Effector memory CD8-positive, alpha-beta T cell (primary cell): ENCODE measurements around the gene KIF1B.
"Not testable (repeated sequence)": the region's sequence is repeated elsewhere in the genome, so short reads cannot be mapped to it uniquely, and the experiment has no call there.

Source experiments
- ATAC-seq: fragments of 150-1000 bp; cut with Tn5 transposase; replicated peaks from 2 replicates; pipeline ENCODE4 v1.10.0; 2021; ENCODE audit warnings: mild to moderate bottlenecking, moderate library complexity
- DNase-seq, 3 experiments: peaks; one replicate each; pipeline ENCODE4 v3.0.0; 2021
- H3K27ac Mint-ChIP-seq, 2 donors: one replicate each; pipeline ENCODE4 v1.8.0; 2022; ENCODE audit warnings: mild to moderate bottlenecking in 2 of 2, mixed read lengths in 2 of 2, moderate library complexity in 2 of 2
- H3K27me3 Mint-ChIP-seq, 2 donors: one replicate each; pipeline ENCODE4 v1.8.0; 2022; ENCODE audit warnings: mixed read lengths in 2 of 2
- H3K36me3 Mint-ChIP-seq: one replicate; pipeline ENCODE4 v1.8.0; 2022; ENCODE audit warnings: mild to moderate bottlenecking, moderate library complexity, mixed read lengths; ENCODE audit not compliant: insufficient read depth
- H3K4me1 Mint-ChIP-seq, 2 donors: one replicate each; pipeline ENCODE4 v1.8.0; 2022; ENCODE audit warnings: low read depth in 2 of 2, mixed read lengths in 2 of 2
- H3K4me3 Mint-ChIP-seq, 2 donors: one replicate each; pipeline ENCODE4 v1.8.0; 2022; ENCODE audit warnings: mild to moderate bottlenecking in 2 of 2, mixed read lengths in 2 of 2, moderate library complexity in 2 of 2
- H3K9me3 Mint-ChIP-seq, 2 donors: one replicate each; pipeline ENCODE4 v1.8.0; 2022; ENCODE audit warnings: mixed read lengths in 2 of 2

KIF1B gene

GRCh38 chr1:10257851-10258250, 47.5 kb downstream of the KIF1B start:
- no peak for DNase-seq
- ATAC-seq: no peak
- Mint-ChIP-seq H3K4me3 (no peak overlapping the region), H3K4me1 (peaks cover 0 to 4% of the 10 kb centered on the region in 2 donors), H3K27ac (no peak overlapping the region), H3K9me3 (no peaks in the 10 kb centered on the region), H3K36me3 (peaks cover 27% of the 10 kb centered on the region), H3K27me3 (no peaks in the 10 kb centered on the region)

DNA sequence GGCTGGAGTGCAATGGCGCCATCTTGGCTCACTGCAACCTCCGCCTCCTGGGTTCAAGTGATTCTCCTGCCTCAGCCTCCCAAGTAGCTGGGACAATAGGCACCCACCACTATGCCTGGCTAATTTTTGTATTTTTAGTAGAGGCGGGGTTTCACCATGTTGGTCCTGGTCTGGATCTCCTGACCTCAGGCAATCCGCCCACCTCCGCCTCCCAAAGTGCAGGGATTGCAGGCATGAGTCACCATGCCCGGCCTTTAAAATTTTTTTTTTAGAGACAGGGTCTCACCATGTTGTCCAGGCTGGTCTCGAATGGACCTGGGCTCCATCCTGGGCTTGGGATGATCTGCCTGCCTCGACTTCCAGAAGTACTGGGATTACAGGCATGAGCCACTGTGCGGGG, 49.2 kb downstream of the KIF1B start:
- DNase-seq, ATAC-seq, H3K27ac Mint-ChIP-seq, H3K9me3 Mint-ChIP-seq, H3K4me3 Mint-ChIP-seq, H3K27me3 Mint-ChIP-seq, H3K4me1 Mint-ChIP-seq: not testable (repeated sequence)
- H3K36me3 Mint-ChIP-seq: peaks cover 27% of the 10 kb centered on the region

DNA sequence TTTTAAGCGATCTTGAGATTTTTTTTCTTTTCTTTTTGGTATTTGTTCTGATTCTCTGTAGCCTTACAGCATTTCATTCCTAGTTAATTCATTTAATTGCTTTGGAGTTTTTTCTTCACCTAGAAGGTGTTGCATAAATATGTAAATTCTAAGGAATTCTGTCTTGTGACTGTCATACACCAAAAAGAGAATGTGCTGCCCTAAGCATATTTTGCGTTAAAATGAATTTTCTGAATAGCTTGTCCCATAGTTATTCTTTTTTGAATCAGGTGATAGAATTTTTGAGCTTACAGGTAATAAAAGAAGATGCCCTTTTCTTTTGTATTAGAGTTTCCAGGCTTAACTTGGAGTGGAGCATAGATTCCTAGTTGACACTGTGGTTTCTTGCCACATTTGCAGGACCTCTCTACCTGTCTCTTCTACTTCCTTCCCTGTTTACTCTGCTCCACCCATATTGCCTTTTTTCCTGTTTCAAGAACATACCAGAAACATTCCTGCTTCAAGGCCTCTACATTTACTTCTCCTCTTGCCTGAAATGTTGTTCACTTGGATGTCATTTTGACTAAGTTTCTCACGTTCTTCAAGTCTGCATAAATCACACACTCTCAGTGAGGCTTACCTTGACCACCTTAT, 53.2 kb downstream of the KIF1B start:
- Mint-ChIP-seq H3K9me3 (no peaks in the 10 kb centered on the region), H3K4me3 (no peak overlapping the region), H3K27me3 (no peaks in the 10 kb centered on the region), H3K36me3 (peaks cover 13% of the 10 kb centered on the region), H3K4me1 (no peaks in the 10 kb centered on the region), H3K27ac (peak overlapping the region in 1 of 2 donors; percentile 1)
- no peak for ATAC-seq
- no peak for DNase-seq

DNA sequence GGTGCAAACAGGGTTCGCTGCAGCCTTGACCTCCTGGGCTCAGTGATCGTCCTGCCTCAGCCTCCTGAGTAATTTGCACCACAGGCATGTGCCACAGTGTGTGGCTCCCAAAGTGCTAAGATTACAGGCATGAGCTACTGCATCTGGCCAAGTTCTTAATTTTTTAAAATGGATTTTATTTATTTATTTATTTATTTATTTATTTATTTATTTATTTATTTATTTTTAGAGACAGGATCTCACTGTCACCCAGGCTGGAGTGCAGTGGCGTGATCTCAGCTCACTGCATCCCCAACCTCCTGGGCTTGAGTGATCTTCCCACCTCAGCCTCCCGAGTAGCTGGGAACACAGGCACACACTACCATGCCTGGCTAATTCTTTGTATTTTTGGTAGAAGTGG, 54.7 kb downstream of the KIF1B start:
- DNase-seq (no peak), ATAC-seq (no peak)
- H3K36me3 Mint-ChIP-seq: peaks cover 13% of the 10 kb centered on the region
- no peaks in the 10 kb centered on the region for H3K9me3 Mint-ChIP-seq
- H3K4me1 Mint-ChIP-seq: no peaks in the 10 kb centered on the region
- no peak overlapping the region for H3K4me3 Mint-ChIP-seq
- no peak overlapping the region for H3K27ac Mint-ChIP-seq
- no peaks in the 10 kb centered on the region for H3K27me3 Mint-ChIP-seq

- Mint-ChIP-seq H3K9me3 (no peaks in the 10 kb centered on the region), H3K27ac (no peak overlapping the region), H3K27me3 (no peaks in the 10 kb centered on the region), H3K4me1 (no peaks in the 10 kb centered on the region), H3K4me3 (no peak overlapping the region), H3K36me3 (peaks cover 17% of the 10 kb centered on the region)
- ATAC-seq (no peak), DNase-seq (no peak)
Measured at GRCh38 chr1:10265900-10266299, 55.5 kb downstream of the KIF1B start.

DNA sequence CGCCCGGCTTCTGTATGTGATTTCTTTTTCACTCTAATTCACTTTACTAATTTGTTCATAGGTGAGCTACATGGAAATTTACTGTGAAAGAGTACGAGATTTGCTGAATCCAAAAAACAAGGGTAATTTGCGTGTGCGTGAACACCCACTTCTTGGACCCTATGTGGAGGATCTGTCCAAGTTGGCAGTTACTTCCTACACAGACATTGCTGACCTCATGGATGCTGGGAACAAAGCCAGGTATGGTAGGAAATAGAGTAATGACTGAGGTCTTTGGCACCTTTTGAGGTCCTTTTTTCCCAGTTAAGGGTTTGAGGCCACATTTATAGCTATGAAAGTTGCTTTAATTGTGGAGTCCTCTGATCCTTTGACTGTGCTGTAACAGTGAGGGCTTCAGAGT, 56.9 kb downstream of the KIF1B start:
- no peak for DNase-seq
- Mint-ChIP-seq H3K27me3 (no peaks in the 10 kb centered on the region), H3K27ac (no peak overlapping the region), H3K4me3 (no peak overlapping the region), H3K36me3 (peaks cover 7% of the 10 kb centered on the region), H3K9me3 (no peaks in the 10 kb centered on the region), H3K4me1 (no peaks in the 10 kb centered on the region)
- no peak for ATAC-seq

DNA sequence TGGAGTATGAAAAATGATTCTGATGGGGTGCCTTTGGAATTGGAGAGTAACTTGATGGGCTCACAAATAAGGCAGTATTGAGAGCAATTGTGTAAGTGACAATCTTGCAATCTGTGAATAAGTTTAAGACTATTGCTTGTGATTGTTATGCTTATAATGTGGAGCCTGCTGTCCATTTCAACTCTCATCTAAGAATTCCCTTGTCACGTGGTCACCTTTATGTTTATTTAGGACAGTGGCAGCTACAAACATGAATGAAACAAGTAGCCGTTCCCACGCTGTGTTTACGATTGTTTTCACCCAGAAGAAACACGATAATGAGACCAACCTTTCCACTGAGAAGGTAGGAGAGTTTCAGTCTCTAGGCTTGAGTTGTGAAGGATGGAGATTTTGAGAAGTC, 57.6 kb downstream of the KIF1B start:
- Mint-ChIP-seq H3K4me1 (no peaks in the 10 kb centered on the region), H3K4me3 (no peak overlapping the region), H3K9me3 (no peaks in the 10 kb centered on the region), H3K27me3 (no peaks in the 10 kb centered on the region), H3K27ac (peak overlapping the region in 1 of 2 donors; percentile 10), H3K36me3 (peaks cover 7% of the 10 kb centered on the region)
- DNase-seq (no peak), ATAC-seq (no peak)

DNA sequence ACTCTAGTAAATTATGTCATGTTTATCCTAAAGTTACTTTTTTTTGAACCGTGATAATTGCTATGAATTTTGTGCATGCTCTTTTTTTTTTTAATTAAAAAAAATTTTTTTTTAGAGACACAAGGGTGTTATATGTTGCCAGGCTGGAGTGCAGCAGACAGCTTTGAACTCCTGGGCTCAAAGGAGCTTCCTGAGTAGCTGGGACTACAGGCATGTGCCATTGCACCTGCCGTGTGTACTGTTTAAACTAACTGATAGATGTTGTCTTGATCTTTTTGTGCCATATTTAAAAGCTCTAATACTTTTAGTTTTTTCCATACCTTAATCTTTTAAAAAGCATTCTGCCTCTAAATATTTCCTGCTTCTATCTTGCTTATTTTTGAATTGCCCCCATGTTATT, 60.7 kb downstream of the KIF1B start:
- Mint-ChIP-seq H3K9me3 (no peaks in the 10 kb centered on the region), H3K4me3 (no peak overlapping the region), H3K27ac (no peak overlapping the region), H3K36me3 (peaks cover 19% of the 10 kb centered on the region), H3K27me3 (no peaks in the 10 kb centered on the region), H3K4me1 (no peaks in the 10 kb centered on the region)
- DNase-seq: no peak
- no peak for ATAC-seq

DNA sequence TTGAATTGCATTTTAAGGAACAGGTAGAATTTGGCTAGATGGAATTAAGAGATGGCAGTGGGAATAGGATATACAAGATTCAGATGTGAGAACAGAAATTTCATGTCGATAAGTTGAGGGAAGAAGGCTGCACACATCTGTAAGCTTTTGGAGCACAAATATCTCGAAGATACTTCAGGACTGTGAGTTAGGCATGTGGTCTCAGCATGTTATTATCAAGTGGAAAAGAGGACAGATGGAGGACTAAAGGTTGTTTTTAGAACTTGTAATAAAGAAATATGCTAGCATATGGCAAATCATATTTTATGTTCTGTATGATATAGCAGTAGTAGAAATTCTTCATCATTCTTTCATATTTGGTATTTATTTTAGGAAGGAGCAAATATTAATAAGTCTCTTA, 61.5 kb downstream of the KIF1B start:
- Mint-ChIP-seq H3K27ac (no peak overlapping the region), H3K4me1 (no peaks in the 10 kb centered on the region), H3K9me3 (no peaks in the 10 kb centered on the region), H3K4me3 (no peak overlapping the region), H3K27me3 (no peaks in the 10 kb centered on the region), H3K36me3 (peaks cover 23% of the 10 kb centered on the region)
- no peak for ATAC-seq
- DNase-seq: no peak

- ATAC-seq (no peak), DNase-seq (no peak)
- Mint-ChIP-seq H3K36me3 (peaks cover 22% of the 10 kb centered on the region), H3K27ac (peak overlapping the region in 1 of 2 donors; percentile 20), H3K4me1 (no peaks in the 10 kb centered on the region), H3K4me3 (no peak overlapping the region), H3K9me3 (no peaks in the 10 kb centered on the region), H3K27me3 (no peaks in the 10 kb centered on the region)
Measured at GRCh38 chr1:10272274-10272673, 61.9 kb downstream of the KIF1B start.

- Mint-ChIP-seq H3K27ac (no peak overlapping the region), H3K9me3 (no peaks in the 10 kb centered on the region), H3K4me3 (no peak overlapping the region), H3K36me3 (peaks cover 27% of the 10 kb centered on the region), H3K4me1 (no peaks in the 10 kb centered on the region), H3K27me3 (no peaks in the 10 kb centered on the region)
- no peak for ATAC-seq
- DNase-seq: no peak
Measured at GRCh38 chr1:10278880-10279279, 68.5 kb downstream of the KIF1B start.

DNA sequence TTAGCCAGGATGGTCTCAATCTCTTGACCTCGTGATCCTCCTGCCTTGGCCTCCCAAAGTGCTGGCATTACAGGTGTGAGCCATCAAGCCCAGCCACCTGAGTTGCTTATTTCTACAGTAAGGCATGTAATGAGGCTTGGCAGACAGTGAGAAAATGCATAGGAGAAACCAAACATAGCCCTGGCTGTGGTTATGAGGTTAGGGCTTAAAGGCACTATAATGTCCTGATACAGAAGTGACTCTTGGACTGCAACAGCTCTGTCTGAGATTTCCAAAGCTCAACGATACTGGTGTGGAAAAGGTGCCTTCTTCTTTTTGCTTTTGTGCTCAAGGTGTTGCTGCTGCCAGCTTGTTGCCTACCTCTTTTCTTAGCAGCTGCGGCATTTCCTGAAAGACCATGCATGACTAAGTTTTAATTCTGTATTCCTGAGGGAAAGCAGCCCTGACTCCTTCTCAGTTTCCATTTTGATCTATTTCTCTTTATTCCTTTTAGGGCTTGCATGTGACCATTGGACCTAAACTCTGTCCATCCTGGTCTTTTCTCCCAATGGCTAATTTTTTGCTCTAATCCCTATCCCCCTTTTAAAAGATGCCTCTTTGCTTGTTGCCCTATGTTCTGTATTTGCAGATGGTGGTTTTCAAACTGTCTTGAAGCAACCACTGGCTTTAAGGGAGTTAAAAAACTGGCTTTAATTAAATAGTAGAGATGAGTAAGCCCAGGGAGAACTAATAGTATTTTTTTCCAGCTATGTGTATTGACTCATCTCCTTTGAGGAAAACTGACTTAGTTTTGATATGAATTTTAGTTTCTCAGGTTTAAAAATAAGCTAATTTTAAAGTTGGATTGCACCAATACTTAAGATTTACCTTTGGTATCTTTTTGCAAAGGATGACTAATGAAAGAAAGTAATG, 70.3 kb downstream of the KIF1B start:
- Mint-ChIP-seq H3K4me3 (no peak overlapping the region), H3K4me1 (no peaks in the 10 kb centered on the region), H3K27ac (peak overlapping the region in 1 of 2 donors; percentile 9), H3K9me3 (no peaks in the 10 kb centered on the region), H3K36me3 (peaks cover 22% of the 10 kb centered on the region), H3K27me3 (no peaks in the 10 kb centered on the region)
- no peak for DNase-seq
- no peak for ATAC-seq

DNA sequence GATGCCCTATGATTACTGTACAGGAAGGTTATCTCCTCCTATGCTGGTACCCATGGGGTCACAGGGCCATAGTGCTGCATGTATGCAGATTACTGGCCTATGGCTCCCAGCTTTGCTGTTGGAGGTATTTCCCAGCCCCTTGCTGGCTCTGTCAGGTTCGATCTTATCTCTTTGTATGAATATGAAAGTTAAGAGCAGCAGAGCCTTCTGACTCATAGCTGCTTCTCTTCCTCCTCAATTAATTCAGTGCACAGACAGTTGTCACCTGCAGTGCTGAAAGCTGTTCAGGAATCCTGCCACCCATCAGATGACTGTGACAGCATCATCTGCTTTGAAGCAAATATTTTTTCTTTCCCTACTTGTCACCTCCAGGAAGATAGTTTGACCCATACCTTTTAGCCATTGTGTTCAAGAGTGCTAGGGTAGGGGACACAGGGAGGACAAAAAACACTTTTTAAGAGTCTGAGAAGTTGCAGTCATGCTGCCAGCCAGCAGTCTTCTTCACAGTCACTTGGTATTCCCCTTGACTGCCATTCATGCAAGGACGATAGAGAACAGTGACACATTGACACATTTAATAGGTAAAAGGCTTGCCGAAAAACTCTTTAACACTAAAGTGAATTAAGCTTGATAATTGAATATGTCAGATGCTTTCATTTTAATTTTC, 73.1 kb downstream of the KIF1B start:
- no peak for ATAC-seq
- Mint-ChIP-seq H3K9me3 (no peaks in the 10 kb centered on the region), H3K27ac (peak overlapping the region in 1 of 2 donors; percentile 25), H3K36me3 (peaks cover 8% of the 10 kb centered on the region), H3K4me3 (no peak overlapping the region), H3K4me1 (no peaks in the 10 kb centered on the region), H3K27me3 (no peaks in the 10 kb centered on the region)
- DNase-seq: no peak

DNA sequence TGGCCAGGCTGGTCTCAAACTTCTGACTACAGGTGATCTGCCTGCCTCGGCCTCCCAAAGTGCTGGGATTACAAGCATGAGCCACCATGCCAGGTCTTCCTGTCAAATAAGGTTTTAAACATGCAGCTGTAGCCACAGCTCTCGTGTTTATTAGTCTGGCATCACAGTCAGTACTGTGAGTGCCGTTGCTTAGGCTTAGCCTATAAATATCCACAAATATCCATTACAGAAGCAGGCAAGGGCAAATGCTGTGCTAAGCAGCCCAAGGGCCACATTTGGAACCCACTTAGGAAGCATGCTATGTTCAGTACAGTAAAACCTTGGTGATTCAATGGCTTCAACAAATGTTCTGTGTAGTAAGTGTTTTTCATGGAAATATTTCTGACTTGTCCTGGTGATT, 75.9 kb downstream of the KIF1B start:
- H3K36me3 Mint-ChIP-seq: peaks cover 14% of the 10 kb centered on the region
- no peak overlapping the region for H3K27ac Mint-ChIP-seq
- H3K4me1 Mint-ChIP-seq: no peaks in the 10 kb centered on the region
- no peak for ATAC-seq
- DNase-seq: no peak
- no peaks in the 10 kb centered on the region for H3K27me3 Mint-ChIP-seq
- H3K4me3 Mint-ChIP-seq: no peak overlapping the region
- no peaks in the 10 kb centered on the region for H3K9me3 Mint-ChIP-seq
